Measurements from ENCODE around the gene DYNC2H1.

The DYNC2H1 gene

GRCh38 chr11:103125462-103125861, 16.2 kb downstream of the DYNC2H1 start:
- TF ChIP-seq EP300 (IDR thresholded peaks at IDR 0.05; ENCODE audit: borderline replicate concordance) (no peak), TAF1 (IDR thresholded peaks at IDR 0.05; ENCODE audit: low read depth) (no peak)

DNA sequence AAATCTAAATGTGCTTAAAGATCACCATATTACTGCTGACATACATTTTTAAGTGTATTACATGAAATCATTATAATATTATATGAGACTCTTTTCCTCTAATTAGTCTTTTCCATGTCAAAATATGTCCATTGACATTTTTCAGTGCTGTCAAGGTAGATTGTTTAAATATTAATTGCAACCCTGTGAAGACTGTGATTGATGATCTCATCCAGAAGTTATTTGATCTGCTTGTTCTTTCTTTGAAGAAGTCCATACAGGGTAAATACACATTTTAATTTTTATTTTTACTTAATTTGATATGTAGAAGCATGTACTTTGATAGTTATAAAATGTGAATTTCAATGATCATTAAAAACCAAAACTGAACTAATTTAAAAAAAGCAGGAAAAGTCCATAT, 38.4 kb downstream of the DYNC2H1 start:
- TF ChIP-seq TEAD4 (IDR thresholded peaks at IDR 0.05): no peak
- TF ChIP-seq FOXM1 (IDR thresholded peaks at IDR 0.05; ENCODE audit: borderline replicate concordance, low read depth): no peak
- TF ChIP-seq YY1 (IDR thresholded peaks at IDR 0.05; ENCODE audit: low read depth): no peak
- TF ChIP-seq EP300 (IDR thresholded peaks at IDR 0.05; ENCODE audit: borderline replicate concordance): no peak
- TF ChIP-seq CEBPB (IDR thresholded peaks at IDR 0.05): no peak
- TF ChIP-seq, protein P1, sequence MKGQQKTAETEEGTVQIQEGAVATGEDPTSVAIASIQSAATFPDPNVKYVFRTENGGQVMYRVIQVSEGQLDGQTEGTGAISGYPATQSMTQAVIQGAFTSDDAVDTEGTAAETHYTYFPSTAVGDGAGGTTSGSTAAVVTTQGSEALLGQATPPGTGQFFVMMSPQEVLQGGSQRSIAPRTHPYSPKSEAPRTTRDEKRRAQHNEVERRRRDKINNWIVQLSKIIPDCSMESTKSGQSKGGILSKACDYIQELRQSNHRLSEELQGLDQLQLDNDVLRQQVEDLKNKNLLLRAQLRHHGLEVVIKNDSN (IDR thresholded peaks at IDR 0.05): no peak
- no peak for TF ChIP-seq EGR1 (IDR thresholded peaks at IDR 0.05)
- no peak for TF ChIP-seq RAD21 (IDR thresholded peaks at IDR 0.05; ENCODE audit: low read depth)
- TF ChIP-seq ZBTB7A (IDR thresholded peaks at IDR 0.05; ENCODE audit: low read depth): no peak
- TF ChIP-seq MAX (IDR thresholded peaks at IDR 0.05): no peak
- no peak for TF ChIP-seq REST (IDR thresholded peaks at IDR 0.05; ENCODE audit: low read depth)
- TF ChIP-seq CREB1 (IDR thresholded peaks at IDR 0.05; ENCODE audit: low read depth): no peak
- no peak for TF ChIP-seq TCF12 (IDR thresholded peaks at IDR 0.05; ENCODE audit: low read depth)
- TF ChIP-seq NFIC (IDR thresholded peaks at IDR 0.05): no peak
- no peak for TF ChIP-seq TAF1 (IDR thresholded peaks at IDR 0.05; ENCODE audit: low read depth)

DNA sequence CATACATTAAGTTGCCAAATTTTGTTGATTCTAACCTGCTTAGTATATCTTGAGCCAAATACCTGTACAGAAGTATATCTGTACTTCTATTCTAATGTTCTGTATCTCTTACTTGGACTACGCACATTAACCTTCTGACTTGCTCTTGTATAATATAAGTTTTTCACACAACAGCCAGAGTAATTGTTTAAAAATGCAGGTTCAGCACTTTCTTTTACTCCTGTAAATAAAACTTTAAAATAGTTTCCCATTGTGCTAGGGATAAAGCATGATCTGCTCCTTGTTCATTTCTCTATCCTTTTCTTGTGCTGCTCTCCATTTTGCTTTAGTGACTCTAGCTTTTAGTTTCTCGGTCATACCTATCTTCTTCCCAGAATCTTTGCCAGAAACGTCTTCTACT, 48.3 kb downstream of the DYNC2H1 start:
- TF ChIP-seq YY1 (IDR thresholded peaks at IDR 0.05; ENCODE audit: low read depth) (no peak), FOXM1 (IDR thresholded peaks at IDR 0.05; ENCODE audit: borderline replicate concordance, low read depth) (no peak), REST (IDR thresholded peaks at IDR 0.05; ENCODE audit: low read depth) (no peak), CEBPB (IDR thresholded peaks at IDR 0.05) (no peak), ZBTB7A (IDR thresholded peaks at IDR 0.05; ENCODE audit: low read depth) (no peak), TEAD4 (IDR thresholded peaks at IDR 0.05) (no peak), RAD21 (IDR thresholded peaks at IDR 0.05; ENCODE audit: low read depth) (no peak), MAX (IDR thresholded peaks at IDR 0.05) (no peak), EP300 (IDR thresholded peaks at IDR 0.05; ENCODE audit: borderline replicate concordance) (no peak), NFIC (IDR thresholded peaks at IDR 0.05) (no peak)
- TF ChIP-seq, protein P1 (IDR thresholded peaks at IDR 0.05): no peak

GRCh38 chr11:103164093-103164796, 55.0 kb downstream of the DYNC2H1 start:
- TF ChIP-seq TAF1 (IDR thresholded peaks at IDR 0.05; ENCODE audit: low read depth) (no peak), FOXM1 (IDR thresholded peaks at IDR 0.05; ENCODE audit: borderline replicate concordance, low read depth) (no peak), REST (IDR thresholded peaks at IDR 0.05; ENCODE audit: low read depth) (no peak), YY1 (IDR thresholded peaks at IDR 0.05; ENCODE audit: low read depth) (no peak), CEBPB (IDR thresholded peaks at IDR 0.05) (no peak), TCF12 (IDR thresholded peaks at IDR 0.05; ENCODE audit: low read depth) (no peak), TEAD4 (IDR thresholded peaks at IDR 0.05) (no peak), RAD21 (IDR thresholded peaks at IDR 0.05; ENCODE audit: low read depth) (no peak), EP300 (IDR thresholded peaks at IDR 0.05; ENCODE audit: borderline replicate concordance) (no peak), ZBTB7A (IDR thresholded peaks at IDR 0.05; ENCODE audit: low read depth) (no peak), CREB1 (IDR thresholded peaks at IDR 0.05; ENCODE audit: low read depth) (no peak), NFIC (IDR thresholded peaks at IDR 0.05) (no peak), EGR1 (IDR thresholded peaks at IDR 0.05) (no peak), MAX (IDR thresholded peaks at IDR 0.05) (no peak)
- TF ChIP-seq, protein P1 (IDR thresholded peaks at IDR 0.05): no peak

All from Ishikawa (cell line).